Natural killer cell (primary cell): Measurements from ENCODE around the gene CSMD2. TPM values are rescaled to one million over a fixed set of nuclear protein-coding genes. Genes with fewer than 3 reads are reported as not detected.
"Not testable (repeated sequence)": the region's sequence is repeated elsewhere in the genome, so short reads cannot be mapped to it uniquely, and the experiment has no call there.

ENCODE experiments used
- ATAC-seq, 3 donors: fragments of 150-1000 bp in 2 of 3; fragments of 200-7000 bp in 1 of 3; cut with Tn5 transposase; 1 replicate in 1 of 3; 2 replicates in 2 of 3; pipeline ENCODE4 v1.10.0; 2021; ENCODE audit warnings: mild to moderate bottlenecking in 2 of 3, moderate library complexity in 2 of 3
- DNase-seq, 2 donors: peaks; one replicate each; pipeline versions ENCODE4 v3.0.0 to v3.0.0-alpha.2; 2013 to 2021; ENCODE audit warnings: mixed read lengths in 1 of 2
- H3K27ac ChIP-seq: one replicate; pipeline ENCODE4 v1.5.1; 2013; ENCODE audit warnings: mild to moderate bottlenecking, low read length
- H3K27me3 ChIP-seq: one replicate; pipeline ENCODE4 v1.6.1; 2013; ENCODE audit warnings: low read length; ENCODE audit not compliant: control insufficient read depth, insufficient read depth
- H3K36me3 ChIP-seq: one replicate; pipeline ENCODE4 v1.6.1; 2013; ENCODE audit warnings: low read length; ENCODE audit not compliant: control insufficient read depth, insufficient read depth
- H3K4me1 ChIP-seq: one replicate; pipeline ENCODE4 v1.6.1; 2013; ENCODE audit warnings: low read length; ENCODE audit not compliant: control insufficient read depth, insufficient read depth
- H3K4me3 ChIP-seq: one replicate; pipeline ENCODE4 v1.5.1; 2013; ENCODE audit warnings: low read length
- H3K9me3 ChIP-seq: one replicate; pipeline ENCODE4 v1.6.1; 2013; ENCODE audit warnings: low read length; ENCODE audit not compliant: control insufficient read depth, insufficient read depth
- H3K27ac Mint-ChIP-seq, 2 donors: one replicate each; pipeline ENCODE4 v1.8.0; 2022; ENCODE audit warnings: mild to moderate bottlenecking in 2 of 2, mixed read lengths in 2 of 2, moderate library complexity in 1 of 2
- H3K27me3 Mint-ChIP-seq, 2 donors: one replicate each; pipeline ENCODE4 v1.8.0; 2022; ENCODE audit warnings: low read depth in 2 of 2, mixed read lengths in 2 of 2
- H3K36me3 Mint-ChIP-seq: one replicate; pipeline ENCODE4 v1.8.0; 2022; ENCODE audit warnings: mixed read lengths
- H3K4me1 Mint-ChIP-seq, 2 donors: one replicate each; pipeline ENCODE4 v1.8.0; 2022; ENCODE audit warnings: mixed read lengths in 2 of 2
- H3K4me3 Mint-ChIP-seq: one replicate; pipeline ENCODE4 v1.8.0; 2022; ENCODE audit warnings: mild to moderate bottlenecking, moderate library complexity, mixed read lengths
- H3K9me3 Mint-ChIP-seq, 2 donors: one replicate each; pipeline ENCODE4 v1.8.0; 2022; ENCODE audit warnings: mixed read lengths in 2 of 2
- CTCF ChIP-seq: fragments of 200-600 bp; IDR thresholded peaks from one replicate; pipeline ENCODE4 v1.8.0; 2022; ENCODE audit warnings: antibody characterized with exemption
- WGBS: methylation state at CpG from one replicate; pipeline ENCODE4 v1.1.7; 2013; ENCODE audit warnings: missing lambda C conversion rate; ENCODE audit not compliant: insufficient coverage; 5-methylcytosine and 5-hydroxymethylcytosine counted together
- intact Hi-C: fragments of 100-400 bp; cut with micrococcal nuclease; formaldehyde crosslinking; loops from one replicate; pipeline ENCODE4 v1.14.2; 2022
- total RNA-seq, 4 donors: library from RNA; stranded (reverse); fragments of 120-200 nt in 1 of 4; gene quantifications; one replicate each; pipeline versions ENCODE4 v1.2.3 to v1.2.4, GENCODE V29; 2013 to 2022

Gene CSMD2
- total RNA-seq, 3 donors from 2014 or later (not counting 1 experiment from before 2014, with no cell fraction given) = not detected

GRCh38 chr1:34108269-34108668, 56.8 kb downstream of the CSMD2 start:
- Histone ChIP-seq H3K27me3 (no peaks in the 10 kb centered on the region), H3K27ac (no peak overlapping the region), H3K4me1 (no peaks in the 10 kb centered on the region), H3K4me3 (no peak overlapping the region), H3K9me3 (no peaks in the 10 kb centered on the region), H3K36me3 (no peaks in the 10 kb centered on the region)
- peaks cover 10 to 22% of the 10 kb centered on the region in 2 donors for H3K27me3 Mint-ChIP-seq
- no peak for DNase-seq
- H3K27ac Mint-ChIP-seq = no peak overlapping the region
- no peaks in the 10 kb centered on the region for H3K36me3 Mint-ChIP-seq
- no peaks in the 10 kb centered on the region for H3K4me1 Mint-ChIP-seq
- 92% methylated on average over 2 of the region's 2 CpGs for WGBS
- intact Hi-C loops = no loop called here
- H3K4me3 Mint-ChIP-seq = no peak overlapping the region
- TF ChIP-seq CTCF = no peak
- no peaks in the 10 kb centered on the region for H3K9me3 Mint-ChIP-seq
- ATAC-seq = no peak

GRCh38 chr1:34101151-34101550, 63.9 kb downstream of the CSMD2 start:
- Histone ChIP-seq H3K27me3 (no peaks in the 10 kb centered on the region), H3K4me3 (no peak overlapping the region), H3K36me3 (no peaks in the 10 kb centered on the region), H3K27ac (no peak overlapping the region), H3K4me1 (no peaks in the 10 kb centered on the region), H3K9me3 (no peaks in the 10 kb centered on the region)
- no peaks in the 10 kb centered on the region for H3K4me1 Mint-ChIP-seq
- no peak for ATAC-seq
- H3K4me3 Mint-ChIP-seq = no peak overlapping the region
- H3K27me3 Mint-ChIP-seq = peaks cover 8 to 15% of the 10 kb centered on the region in 2 donors
- no peaks in the 10 kb centered on the region for H3K36me3 Mint-ChIP-seq
- H3K27ac Mint-ChIP-seq = no peak overlapping the region
- no peak for DNase-seq
- 95% methylated on average over 1 of the region's 1 CpG for WGBS
- no peaks in the 10 kb centered on the region for H3K9me3 Mint-ChIP-seq
- intact Hi-C loops = no loop called here
- no peak for TF ChIP-seq CTCF

- ATAC-seq = no peak
- Mint-ChIP-seq H3K4me3 (no peak overlapping the region), H3K4me1 (no peaks in the 10 kb centered on the region), H3K27ac (no peak overlapping the region), H3K36me3 (no peaks in the 10 kb centered on the region), H3K27me3 (peaks cover 8% of the 10 kb centered on the region in 2 donors), H3K9me3 (no peaks in the 10 kb centered on the region)
- WGBS = 83% methylated on average over 3 of the region's 5 CpGs
- no peaks in the 10 kb centered on the region for H3K27me3 ChIP-seq
- DNase-seq = no peak
- intact Hi-C loops = no loop called here
- TF ChIP-seq CTCF = no peak
- H3K4me1 ChIP-seq = no peaks in the 10 kb centered on the region
- no peak overlapping the region for H3K27ac ChIP-seq
- H3K36me3 ChIP-seq = no peaks in the 10 kb centered on the region
- no peak overlapping the region for H3K4me3 ChIP-seq
- H3K9me3 ChIP-seq = no peaks in the 10 kb centered on the region
These were observed 64.7 kb downstream of the CSMD2 start for GRCh38 chr1:34100332-34100731.

GRCh38 chr1:34092399-34092798, 72.6 kb downstream of the CSMD2 start:
- H3K9me3 ChIP-seq, H3K9me3 Mint-ChIP-seq, H3K4me1 Mint-ChIP-seq, H3K4me3 Mint-ChIP-seq, H3K36me3 ChIP-seq, H3K4me1 ChIP-seq, ATAC-seq, H3K27me3 Mint-ChIP-seq, H3K27ac Mint-ChIP-seq, intact Hi-C loops, H3K36me3 Mint-ChIP-seq, H3K4me3 ChIP-seq, H3K27me3 ChIP-seq, DNase-seq, H3K27ac ChIP-seq: not testable (repeated sequence)
- WGBS = 95% methylated on average over 13 of the region's 27 CpGs
